ENCODE data around the gene CEMIP.

GRCh38 chr15:80798911-80799310, 19.7 kb downstream of the CEMIP start:
- TF ChIP-seq E2F6 (IDR thresholded peaks at IDR 0.05) (no peak), EP300 (IDR thresholded peaks at IDR 0.05; ENCODE audit: borderline replicate concordance in 1 of 2, low read depth in 2 of 2, low read length in 2 of 2) (no peak), SIX5 (IDR thresholded peaks at IDR 0.05; ENCODE audit: low read depth, low read length) (no peak), EZH2 (IDR thresholded peaks at IDR 0.05; ENCODE audit: low read depth, low read length, severe bottlenecking) (no peak), MAFK (IDR thresholded peaks at IDR 0.05; ENCODE audit: low read depth, low read length) (no peak), CTCF (IDR thresholded peaks at IDR 0.05; ENCODE audit: control extremely low read depth in 1 of 3, insufficient read depth in 1 of 3, low read depth in 1 of 3, low read length in 3 of 3) (no peak), CREB1 (IDR thresholded peaks at IDR 0.05) (no peak), RXRA (IDR thresholded peaks at IDR 0.05; ENCODE audit: insufficient read depth, low read depth, low read length) (no peak), MAX (IDR thresholded peaks at IDR 0.05) (no peak), SIN3A (conservative IDR thresholded peaks at IDR 0.05 in 1 of 2, IDR thresholded peaks at IDR 0.05 in 1 of 2; ENCODE audit: low read depth in 1 of 2, low read length in 2 of 2) (no peak), RFX5 (IDR thresholded peaks at IDR 0.05; ENCODE audit: borderline replicate concordance, low read depth, low read length) (no peak), POLR2A (IDR thresholded peaks at IDR 0.05; ENCODE audit: control extremely low read depth in 1 of 2, low read depth in 2 of 2, low read length in 2 of 2) (no peak)
